ENCODE results near the gene SATB1.

GRCh38 chr3:18419232-18419631, 5.9 kb downstream of the SATB1 start:
- no peak for TF ChIP-seq TOX (CRISPR knock-in tag; IDR thresholded peaks at IDR 0.05; ENCODE audit: borderline replicate concordance)
- TF ChIP-seq ZNF565 (CRISPR knock-in tag; conservative IDR thresholded peaks at IDR 0.05; ENCODE audit: low read depth): no peak
- no peak for TF ChIP-seq ZC3H10 (CRISPR knock-in tag; IDR thresholded peaks at IDR 0.05)
- TF ChIP-seq ZFP3 (CRISPR knock-in tag; IDR thresholded peaks at IDR 0.05): no peak
- no peak for TF ChIP-seq CSDC2 (CRISPR knock-in tag; IDR thresholded peaks at IDR 0.05)
- no peak for TF ChIP-seq ESRRG (CRISPR knock-in tag; IDR thresholded peaks at IDR 0.05)
- no peak for TF ChIP-seq TSHZ2 (CRISPR knock-in tag; IDR thresholded peaks at IDR 0.05)
- TF ChIP-seq POU6F1 (CRISPR knock-in tag; IDR thresholded peaks at IDR 0.05; ENCODE audit: borderline replicate concordance, low read depth): no peak
- no peak for TF ChIP-seq OSR1 (CRISPR knock-in tag; IDR thresholded peaks at IDR 0.05)
- no peak for TF ChIP-seq PPARA (CRISPR knock-in tag; IDR thresholded peaks at IDR 0.05; ENCODE audit: borderline replicate concordance)
- no peak for TF ChIP-seq ZFP30 (CRISPR knock-in tag; IDR thresholded peaks at IDR 0.05)
- no peak for TF ChIP-seq TCF4 (CRISPR knock-in tag; IDR thresholded peaks at IDR 0.05; ENCODE audit: borderline replicate concordance)
